ENCODE results near the gene RTN4R.
"Not testable (repeated sequence)": the region's sequence is repeated elsewhere in the genome, so short reads cannot be mapped to it uniquely, and the experiment has no call there.

RTN4R gene

GRCh38 chr22:20291249-20291586 lies 23.1 kb upstream of the RTN4R start:
- H3K27me3 ChIP-seq (ENCODE audit: insufficient read depth, low read length), result no peaks in the 10 kb centered on the region
- H3K36me3 ChIP-seq (ENCODE audit: insufficient read depth, low read length), result no peaks in the 10 kb centered on the region
- no peaks in the 10 kb centered on the region for H3K9me3 ChIP-seq (ENCODE audit: insufficient read depth, low read depth, low read length)
- no peaks in the 10 kb centered on the region for H3K4me1 ChIP-seq (ENCODE audit: insufficient read depth, low read length)
- 81% methylated on average over 4 of the region's 5 CpGs for WGBS
- no peak overlapping the region for H3K9ac ChIP-seq (ENCODE audit: low read depth, low read length)
- H3K4me3 ChIP-seq (ENCODE audit: low read length), result no peak overlapping the region
- H3K27ac ChIP-seq (ENCODE audit: low read depth, low read length), result no peak overlapping the region

GRCh38 chr22:20290578-20291248 lies 22.6 kb upstream of the RTN4R start:
- Histone ChIP-seq H3K9me3 (ENCODE audit: insufficient read depth, low read depth, low read length) (no peaks in the 10 kb centered on the region), H3K9ac (ENCODE audit: low read depth, low read length) (no peak overlapping the region), H3K4me3 (ENCODE audit: low read length) (no peak overlapping the region), H3K27me3 (ENCODE audit: insufficient read depth, low read length) (no peaks in the 10 kb centered on the region), H3K27ac (ENCODE audit: low read depth, low read length) (no peak overlapping the region), H3K36me3 (ENCODE audit: insufficient read depth, low read length) (no peaks in the 10 kb centered on the region), H3K4me1 (ENCODE audit: insufficient read depth, low read length) (no peaks in the 10 kb centered on the region)
- WGBS, result 91% methylated on average over 13 of the region's 13 CpGs

- Histone ChIP-seq H3K4me1 (ENCODE audit: insufficient read depth, low read length) (no peaks in the 10 kb centered on the region), H3K36me3 (ENCODE audit: insufficient read depth, low read length) (no peaks in the 10 kb centered on the region), H3K4me3 (ENCODE audit: low read length) (no peak overlapping the region), H3K27ac (ENCODE audit: low read depth, low read length) (no peak overlapping the region), H3K9me3 (ENCODE audit: insufficient read depth, low read depth, low read length) (no peaks in the 10 kb centered on the region), H3K9ac (ENCODE audit: low read depth, low read length) (no peak overlapping the region), H3K27me3 (ENCODE audit: insufficient read depth, low read length) (no peaks in the 10 kb centered on the region)
- 90% methylated on average over 10 of the region's 10 CpGs for WGBS
Measured at GRCh38 chr22:20290045-20290392, 21.9 kb upstream of the RTN4R start.

DNA sequence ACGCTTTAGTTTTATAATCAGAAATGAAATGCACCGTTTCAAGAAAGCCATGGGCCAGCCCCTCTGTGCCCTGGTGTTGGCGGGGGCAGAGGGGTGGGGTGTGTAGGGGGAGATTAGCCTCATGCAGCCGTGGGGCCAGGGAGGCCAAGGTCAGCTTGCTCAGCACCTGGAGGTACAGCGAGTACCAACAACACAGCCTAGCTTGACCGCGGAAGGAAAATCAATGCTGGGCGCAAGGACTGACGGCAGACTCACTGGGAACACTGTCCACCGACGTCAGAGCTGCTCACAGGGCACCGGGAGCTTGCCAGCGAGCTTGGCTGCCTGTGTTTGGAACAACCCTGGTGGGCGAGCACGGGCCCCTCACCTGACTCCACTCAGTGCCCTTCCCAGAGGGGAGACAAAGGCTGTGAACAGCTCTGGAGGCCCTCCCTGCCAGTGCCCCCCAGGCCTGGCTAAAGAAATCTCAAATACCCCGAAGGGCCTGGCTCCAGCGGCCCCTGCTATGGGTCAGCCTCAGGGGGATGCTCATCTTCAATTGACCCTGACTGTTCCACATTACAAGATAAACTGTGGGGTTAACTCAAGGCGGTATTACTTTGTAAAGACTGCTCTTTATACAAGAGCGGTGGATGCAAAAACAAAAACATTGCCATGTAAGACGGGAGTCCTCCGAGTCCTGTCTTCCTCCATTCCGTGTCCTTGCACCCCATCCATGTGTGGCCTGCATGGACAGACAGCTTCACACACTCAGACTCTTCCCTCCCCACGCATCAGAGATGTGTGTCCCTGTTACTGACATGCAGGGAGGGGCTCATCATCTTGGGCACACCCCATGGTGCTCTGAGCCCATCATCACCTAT lies 21.3 kb upstream of the RTN4R start:
- H3K36me3 ChIP-seq (ENCODE audit: insufficient read depth, low read length); H3K9me3 ChIP-seq (ENCODE audit: insufficient read depth, low read depth, low read length); H3K9ac ChIP-seq (ENCODE audit: low read depth, low read length); H3K27me3 ChIP-seq (ENCODE audit: insufficient read depth, low read length); H3K4me3 ChIP-seq (ENCODE audit: low read length); H3K4me1 ChIP-seq (ENCODE audit: insufficient read depth, low read length); H3K27ac ChIP-seq (ENCODE audit: low read depth, low read length): not testable (repeated sequence)
- 92% methylated on average over 21 of the region's 23 CpGs for WGBS

GRCh38 chr22:20286784-20287423 lies 18.8 kb upstream of the RTN4R start:
- H3K36me3 ChIP-seq (ENCODE audit: insufficient read depth, low read length); H3K9ac ChIP-seq (ENCODE audit: low read depth, low read length); H3K9me3 ChIP-seq (ENCODE audit: insufficient read depth, low read depth, low read length); H3K27me3 ChIP-seq (ENCODE audit: insufficient read depth, low read length); H3K4me1 ChIP-seq (ENCODE audit: insufficient read depth, low read length); H3K27ac ChIP-seq (ENCODE audit: low read depth, low read length); H3K4me3 ChIP-seq (ENCODE audit: low read length): not testable (repeated sequence)
- WGBS, result 86% methylated on average over 17 of the region's 20 CpGs

DNA sequence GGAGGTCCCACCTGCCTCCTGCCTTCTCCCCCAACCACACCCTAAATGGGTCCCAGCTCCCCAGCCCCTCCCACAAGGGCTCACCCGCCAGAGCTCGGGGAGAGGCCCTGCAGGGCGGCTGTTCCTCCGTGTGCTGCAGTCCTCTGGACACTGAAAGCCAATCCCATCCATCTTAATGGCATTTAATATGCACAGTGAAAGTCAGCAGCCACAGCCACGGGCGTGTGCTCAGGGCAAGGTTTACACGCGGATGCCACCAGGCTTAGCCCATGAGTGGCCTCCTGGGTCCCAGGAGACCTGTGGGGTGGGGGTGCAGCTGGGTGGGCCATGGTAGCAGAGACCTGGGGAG lies 18.2 kb upstream of the RTN4R start:
- not testable (repeated sequence) for H3K4me1 ChIP-seq (ENCODE audit: insufficient read depth, low read length); H3K9ac ChIP-seq (ENCODE audit: low read depth, low read length); H3K27ac ChIP-seq (ENCODE audit: low read depth, low read length); H3K4me3 ChIP-seq (ENCODE audit: low read length); H3K9me3 ChIP-seq (ENCODE audit: insufficient read depth, low read depth, low read length); H3K36me3 ChIP-seq (ENCODE audit: insufficient read depth, low read length); H3K27me3 ChIP-seq (ENCODE audit: insufficient read depth, low read length)
- WGBS, result 77% methylated on average over 8 of the region's 8 CpGs

- not testable (repeated sequence) for H3K4me1 ChIP-seq (ENCODE audit: insufficient read depth, low read length); H3K4me3 ChIP-seq (ENCODE audit: low read length); H3K9ac ChIP-seq (ENCODE audit: low read depth, low read length); H3K9me3 ChIP-seq (ENCODE audit: insufficient read depth, low read depth, low read length); H3K27ac ChIP-seq (ENCODE audit: low read depth, low read length); H3K36me3 ChIP-seq (ENCODE audit: insufficient read depth, low read length); H3K27me3 ChIP-seq (ENCODE audit: insufficient read depth, low read length)
- 47% methylated on average over 11 of the region's 12 CpGs for WGBS
Measured at GRCh38 chr22:20285473-20286311, 17.6 kb upstream of the RTN4R start.

- WGBS, result 91% methylated on average over 13 of the region's 13 CpGs
Measured at GRCh38 chr22:20284471-20285086, 16.5 kb upstream of the RTN4R start.

GRCh38 chr22:20283674-20284066 lies 15.6 kb upstream of the RTN4R start:
- WGBS, result 78% methylated on average over 4 of the region's 5 CpGs
- no peak overlapping the region for H3K9ac ChIP-seq (ENCODE audit: low read depth, low read length)
- H3K9me3 ChIP-seq (ENCODE audit: insufficient read depth, low read depth, low read length), result no peaks in the 10 kb centered on the region
- H3K4me1 ChIP-seq (ENCODE audit: insufficient read depth, low read length), result no peaks in the 10 kb centered on the region
- no peaks in the 10 kb centered on the region for H3K27me3 ChIP-seq (ENCODE audit: insufficient read depth, low read length)
- no peak overlapping the region for H3K27ac ChIP-seq (ENCODE audit: low read depth, low read length)
- no peaks in the 10 kb centered on the region for H3K36me3 ChIP-seq (ENCODE audit: insufficient read depth, low read length)
- no peak overlapping the region for H3K4me3 ChIP-seq (ENCODE audit: low read length)

More at GRCh38 chr22:20284471-20285086, 16.5 kb upstream of the RTN4R start:
- Histone ChIP-seq H3K27ac (ENCODE audit: low read depth, low read length) (no peak overlapping the region), H3K4me1 (ENCODE audit: insufficient read depth, low read length) (no peaks in the 10 kb centered on the region), H3K4me3 (ENCODE audit: low read length) (no peak overlapping the region), H3K36me3 (ENCODE audit: insufficient read depth, low read length) (no peaks in the 10 kb centered on the region), H3K9me3 (ENCODE audit: insufficient read depth, low read depth, low read length) (no peaks in the 10 kb centered on the region), H3K27me3 (ENCODE audit: insufficient read depth, low read length) (no peaks in the 10 kb centered on the region), H3K9ac (ENCODE audit: low read depth, low read length) (no peak overlapping the region)

DNA sequence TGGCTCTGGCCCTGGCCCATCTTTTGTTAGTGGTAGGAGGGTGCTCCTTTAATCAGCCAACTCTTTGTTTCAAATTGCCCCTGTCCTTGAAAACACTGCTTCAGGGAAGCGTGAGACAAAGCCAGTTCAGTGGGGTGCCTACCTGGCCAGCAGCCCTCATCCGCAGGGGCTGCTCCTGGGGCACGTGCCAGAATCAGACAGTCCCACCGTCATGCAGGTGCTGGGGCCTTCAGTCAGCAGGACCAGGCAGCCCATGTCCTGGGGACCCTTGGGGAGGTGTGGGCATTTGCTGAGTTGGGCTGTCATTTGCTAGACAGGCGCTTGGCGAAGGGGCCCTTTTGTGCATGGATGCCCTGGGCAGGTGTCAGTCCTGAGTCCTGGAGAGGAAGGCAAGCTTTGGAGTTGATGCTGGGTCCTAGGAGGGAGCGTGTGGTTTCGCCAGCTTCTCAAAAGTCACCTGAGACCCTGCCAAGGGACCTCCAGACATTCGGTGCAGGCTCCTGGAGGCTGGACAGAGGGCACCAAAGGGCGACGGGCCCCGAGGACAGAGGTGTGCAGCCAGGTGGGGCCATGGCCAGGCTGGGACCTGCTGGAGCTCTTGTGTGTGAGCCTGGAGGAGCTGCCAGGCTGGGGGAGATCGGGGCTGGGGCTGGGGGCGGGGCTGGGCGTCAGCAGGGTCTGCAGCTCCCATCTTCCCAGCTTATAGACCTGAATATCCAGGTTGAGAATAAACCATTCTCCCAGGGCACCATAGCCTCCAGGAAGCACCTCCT lies 15.0 kb upstream of the RTN4R start:
- no peak overlapping the region for H3K4me3 ChIP-seq (ENCODE audit: low read length)
- H3K9ac ChIP-seq (ENCODE audit: low read depth, low read length), result no peak overlapping the region
- no peaks in the 10 kb centered on the region for H3K9me3 ChIP-seq (ENCODE audit: insufficient read depth, low read depth, low read length)
- H3K27me3 ChIP-seq (ENCODE audit: insufficient read depth, low read length), result no peaks in the 10 kb centered on the region
- H3K36me3 ChIP-seq (ENCODE audit: insufficient read depth, low read length), result no peaks in the 10 kb centered on the region
- H3K27ac ChIP-seq (ENCODE audit: low read depth, low read length), result no peak overlapping the region
- no peaks in the 10 kb centered on the region for H3K4me1 ChIP-seq (ENCODE audit: insufficient read depth, low read length)
- WGBS, result 80% methylated on average over 15 of the region's 15 CpGs

All from HUES64 (cell line).